Choroid plexus epithelial cell (primary cell): ENCODE measurements around the gene XPR1.

Source experiments
- DNase-seq: peaks from one replicate; pipeline ENCODE4 v3.0.0-alpha.2; 2010; ENCODE audit warnings: low read depth
- H3K4me3 ChIP-seq: 2 replicates; pipeline ENCODE4 v1.5.1; 2011; ENCODE audit warnings: low read depth, mild to moderate bottlenecking, control low read depth, low read length, moderate library complexity
- CTCF ChIP-seq: conservative IDR thresholded peaks from 2 replicates; pipeline ENCODE4 v1.5.1; 2011; ENCODE audit warnings: low read depth, mild to moderate bottlenecking, control low read depth, inconsistent platforms, low read length, moderate library complexity

Gene XPR1

DNA sequence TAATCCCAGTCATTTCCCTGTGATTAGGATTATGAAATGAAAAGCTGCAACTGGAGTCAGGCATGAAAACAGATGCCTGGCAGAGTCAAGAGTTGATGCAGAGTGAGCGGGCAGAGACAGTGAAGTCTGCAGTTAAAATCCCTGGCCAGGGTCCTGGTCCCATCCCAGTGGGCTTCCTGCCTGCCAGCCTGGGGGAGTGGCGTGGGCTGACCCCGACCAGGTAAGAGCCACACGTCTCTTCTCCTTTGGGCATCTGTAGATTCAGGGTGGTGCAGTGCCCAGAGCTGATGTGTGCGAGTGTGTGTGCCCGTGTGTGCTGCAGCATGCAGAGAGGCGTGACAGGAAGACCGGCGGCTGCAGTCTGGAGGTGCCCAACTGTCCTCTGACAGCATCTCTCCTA is 274.7 kb downstream of the XPR1 start:
- H3K4me3 ChIP-seq: no peak overlapping the region
- DNase-seq: no peak
- no peak for TF ChIP-seq CTCF

- no peak for TF ChIP-seq CTCF
- no peak for DNase-seq
Observed at GRCh38 chr1:180907313-180908055, 275.7 kb downstream of the XPR1 start.

GRCh38 chr1:180908074-180908765 is 276.4 kb downstream of the XPR1 start:
- no peak overlapping the region for H3K4me3 ChIP-seq
- no peak for DNase-seq
- TF ChIP-seq CTCF: no peak

More at GRCh38 chr1:180907313-180908055, 275.7 kb downstream of the XPR1 start:
- H3K4me3 ChIP-seq: no peak overlapping the region

GRCh38 chr1:180909005-180909414 is 277.2 kb downstream of the XPR1 start:
- no peak for DNase-seq
- TF ChIP-seq CTCF: no peak
- H3K4me3 ChIP-seq: no peak overlapping the region

GRCh38 chr1:180909462-180909976 is 277.7 kb downstream of the XPR1 start:
- TF ChIP-seq CTCF: no peak
- H3K4me3 ChIP-seq: no peak overlapping the region
- DNase-seq: no peak

GRCh38 chr1:180911640-180912191 is 279.9 kb downstream of the XPR1 start:
- no peak for TF ChIP-seq CTCF
- H3K4me3 ChIP-seq: peak overlapping the region; percentile 66
- peak; percentile 25 for DNase-seq
